PC-9 (cell line): ENCODE results near the gene ID2. TPM values are rescaled to one million over a fixed set of nuclear protein-coding genes. Genes with fewer than 3 reads are reported as not detected.

Experiments
- BruUV-seq: library from RNA; stranded (reverse); fragments of 400-500 nt; replicated peaks from 2 replicates; lab custom pipeline; 2021; lab: Mats Ljungman, UMichigan
- CTCF ChIA-PET: fragments of 300-600 bp; sonication (Branson Sonifier 250); formaldehyde crosslinking; loops from one replicate; lab custom pipeline; 2022; ENCODE audit warnings: antibody characterized with exemption; lab: Charles Lee
- POLR2A ChIA-PET: fragments of 300-600 bp; sonication (Branson Sonifier 250); formaldehyde crosslinking; loops from one replicate; lab custom pipeline; 2022; ENCODE audit warnings: antibody characterized with exemption; ENCODE audit not compliant: unreplicated experiment; lab: Charles Lee
- DNase-seq, 2 experiments: peaks; one replicate each; pipeline versions ENCODE4 v3.0.0 to v3.0.0-alpha.2; 2015 to 2022; ENCODE audit warnings: mixed read lengths in 1 of 2
- H2AFZ ChIP-seq: fragments of 200-600 bp; sonication (generic); 2 replicates; pipeline ENCODE4 v1.8.1; 2017; ENCODE audit warnings: antibody characterized with exemption
- H3F3A ChIP-seq: fragments of 200-600 bp; sonication (generic); 2 replicates; pipeline ENCODE4 v1.8.1; 2017; ENCODE audit warnings: antibody characterized with exemption, mild to moderate bottlenecking, low read depth; ENCODE audit not compliant: insufficient read depth
- H3K27ac ChIP-seq: fragments of 200-600 bp; sonication (generic); 2 replicates; pipeline ENCODE4 v1.6.1; 2016; ENCODE audit warnings: mixed run types
- H3K27me3 ChIP-seq: fragments of 200-600 bp; sonication (generic); 2 replicates; pipeline ENCODE4 v1.6.1; 2016; ENCODE audit warnings: low read depth, mixed run types; ENCODE audit not compliant: insufficient read depth
- H3K36me3 ChIP-seq: fragments of 200-600 bp; sonication (generic); 2 replicates; pipeline ENCODE4 v1.6.1; 2016; ENCODE audit warnings: low read depth, mixed run types
- H3K4me1 ChIP-seq: fragments of 200-600 bp; sonication (generic); replicated peaks from 2 replicates; pipeline ENCODE4 v1.6.1; 2016; ENCODE audit warnings: mixed run types; ENCODE audit not compliant: insufficient read depth
- H3K4me2 ChIP-seq: fragments of 200-600 bp; sonication (generic); 2 replicates; pipeline ENCODE4 v1.6.1; 2017; ENCODE audit warnings: mixed run types
- H3K4me3 ChIP-seq: fragments of 200-600 bp; sonication (generic); 2 replicates; pipeline ENCODE4 v1.6.1; 2016; ENCODE audit warnings: mixed run types
- H3K79me2 ChIP-seq: fragments of 200-600 bp; sonication (generic); 2 replicates; pipeline ENCODE4 v1.6.1; 2017; ENCODE audit warnings: low read depth, mixed run types
- H3K9me2 ChIP-seq: fragments of 200-600 bp; sonication (generic); 2 replicates; pipeline ENCODE4 v1.8.1; 2017; ENCODE audit warnings: mild to moderate bottlenecking; ENCODE audit not compliant: insufficient read depth
- H3K9me3 ChIP-seq: fragments of 200-600 bp; sonication (generic); 2 replicates; pipeline ENCODE4 v1.8.1; 2016; ENCODE audit warnings: low read depth; ENCODE audit not compliant: insufficient read depth
- H4K20me1 ChIP-seq: fragments of 200-600 bp; sonication (generic); 2 replicates; pipeline ENCODE4 v1.8.1; 2017; ENCODE audit not compliant: insufficient read depth
- EZH2 ChIP-seq: fragments of 200-600 bp; sonication (generic); IDR thresholded peaks from 2 replicates; pipeline ENCODE4 v1.8.0; 2017; ENCODE audit warnings: antibody characterized with exemption, low read depth
- intact Hi-C: fragments of 100-400 bp; cut with micrococcal nuclease; formaldehyde crosslinking; loops from one replicate; pipeline ENCODE4 v1.10.0; 2022; ENCODE audit not compliant: unreplicated experiment
- total RNA-seq: library from RNA; stranded (reverse); gene quantifications from 2 replicates; pipeline ENCODE4 v1.2.3, GENCODE V29; 2021
- TF ChIP-seq, protein P1 (sequence below): fragments of 200-600 bp; sonication (generic); conservative IDR thresholded peaks from 2 replicates; pipeline ENCODE4 v1.6.1; 2017; ENCODE audit warnings: mixed run types, antibody characterized with exemption, mild to moderate bottlenecking, moderate library complexity

ID2 gene
- total RNA-seq, 1 experiment from 2014 or later = 0.61 TPM

DNA sequence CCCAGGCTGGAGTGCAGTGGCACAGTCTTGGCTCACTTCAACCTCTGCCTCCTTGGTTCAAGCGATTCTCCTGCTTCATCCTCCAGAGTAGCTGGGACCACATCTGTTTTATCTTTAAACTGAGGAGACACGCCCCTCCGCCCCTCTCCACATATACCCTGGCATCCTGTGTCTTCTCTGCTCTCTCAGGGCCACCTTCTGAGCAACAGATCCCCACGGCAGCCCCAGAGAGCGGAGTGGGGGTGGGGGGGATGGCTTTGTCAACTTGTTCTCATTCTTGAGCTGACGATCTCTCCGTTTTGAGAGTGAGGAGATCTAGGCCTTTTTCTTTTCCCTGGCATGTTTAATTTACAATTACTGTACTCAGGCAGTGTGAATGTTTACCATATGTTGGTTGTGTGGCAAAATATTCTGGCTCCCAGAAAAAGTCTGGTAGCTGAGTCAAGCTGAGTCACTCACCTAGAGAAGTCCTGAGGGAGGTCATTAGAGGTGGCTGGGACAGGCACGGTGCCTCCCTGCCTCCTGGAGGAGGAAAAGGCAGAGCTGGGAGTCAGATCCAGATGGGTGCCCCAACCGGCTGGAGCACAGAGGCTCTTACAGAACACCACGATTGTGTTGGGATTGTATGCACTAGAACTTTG, 19.5 kb upstream of the ID2 start:
- BruUV-seq = no TSS peak
- no peaks in the 10 kb centered on the region for H3F3A ChIP-seq
- ChIA-PET POLR2A (no interaction called here), CTCF (no interaction called here)
- no peaks in the 10 kb centered on the region for H3K36me3 ChIP-seq
- TF ChIP-seq EZH2 = no peak
- TF ChIP-seq, protein P1, sequence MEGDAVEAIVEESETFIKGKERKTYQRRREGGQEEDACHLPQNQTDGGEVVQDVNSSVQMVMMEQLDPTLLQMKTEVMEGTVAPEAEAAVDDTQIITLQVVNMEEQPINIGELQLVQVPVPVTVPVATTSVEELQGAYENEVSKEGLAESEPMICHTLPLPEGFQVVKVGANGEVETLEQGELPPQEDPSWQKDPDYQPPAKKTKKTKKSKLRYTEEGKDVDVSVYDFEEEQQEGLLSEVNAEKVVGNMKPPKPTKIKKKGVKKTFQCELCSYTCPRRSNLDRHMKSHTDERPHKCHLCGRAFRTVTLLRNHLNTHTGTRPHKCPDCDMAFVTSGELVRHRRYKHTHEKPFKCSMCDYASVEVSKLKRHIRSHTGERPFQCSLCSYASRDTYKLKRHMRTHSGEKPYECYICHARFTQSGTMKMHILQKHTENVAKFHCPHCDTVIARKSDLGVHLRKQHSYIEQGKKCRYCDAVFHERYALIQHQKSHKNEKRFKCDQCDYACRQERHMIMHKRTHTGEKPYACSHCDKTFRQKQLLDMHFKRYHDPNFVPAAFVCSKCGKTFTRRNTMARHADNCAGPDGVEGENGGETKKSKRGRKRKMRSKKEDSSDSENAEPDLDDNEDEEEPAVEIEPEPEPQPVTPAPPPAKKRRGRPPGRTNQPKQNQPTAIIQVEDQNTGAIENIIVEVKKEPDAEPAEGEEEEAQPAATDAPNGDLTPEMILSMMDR = no peak
- H3K9me3 ChIP-seq = no peaks in the 10 kb centered on the region
- H3K4me1 ChIP-seq = 0 out of 2 replicates have a peak, but pooled peaks cover 3% of the 10 kb centered on the region
- H3K79me2 ChIP-seq = no peaks in the 10 kb centered on the region
- intact Hi-C loops = no loop called here
- no peaks in the 10 kb centered on the region for H3K9me2 ChIP-seq
- H3K27me3 ChIP-seq = peaks cover 78% of the 10 kb centered on the region
- no peak overlapping the region for H3K4me2 ChIP-seq
- no peaks in the 10 kb centered on the region for H4K20me1 ChIP-seq
- H3K4me3 ChIP-seq = no peak overlapping the region
- H3K27ac ChIP-seq = no peak overlapping the region
- DNase-seq = peak; percentile 31 to 50
- no peak overlapping the region for H2AFZ ChIP-seq

DNA sequence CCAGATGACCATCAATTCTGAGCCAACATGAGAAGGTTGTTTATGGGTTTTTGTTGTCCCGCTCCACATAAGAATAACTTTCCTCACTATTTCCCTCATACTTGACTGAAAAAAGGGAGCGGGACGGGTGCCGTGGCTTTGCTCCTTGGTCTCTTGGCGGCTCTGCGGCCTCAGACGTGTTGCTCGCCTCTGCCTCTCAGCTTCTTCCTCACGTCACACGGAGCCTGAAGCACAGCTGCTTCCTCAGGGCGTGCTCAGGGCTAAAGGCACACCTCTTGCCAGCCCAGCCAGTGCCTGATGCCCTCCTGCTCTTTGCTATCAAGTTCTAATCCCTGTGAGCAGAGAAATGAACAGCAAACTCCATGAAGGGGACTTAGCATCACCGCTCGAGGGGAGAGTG, 17.9 kb upstream of the ID2 start:
- Histone ChIP-seq H3K36me3 (no peaks in the 10 kb centered on the region), H3K4me3 (no peak overlapping the region), H3K9me2 (no peaks in the 10 kb centered on the region), H3K9me3 (no peaks in the 10 kb centered on the region), H3K27ac (no peak overlapping the region), H3F3A (no peaks in the 10 kb centered on the region), H3K4me1 (0 out of 2 replicates have a peak, but pooled peaks cover 3% of the 10 kb centered on the region), H4K20me1 (no peaks in the 10 kb centered on the region), H3K27me3 (peaks cover 70% of the 10 kb centered on the region), H3K4me2 (no peak overlapping the region), H2AFZ (no peak overlapping the region), H3K79me2 (no peaks in the 10 kb centered on the region)
- DNase-seq = no peak
- TF ChIP-seq EZH2 = no peak
- TF ChIP-seq, protein P1 = no peak
- ChIA-PET POLR2A (no interaction called here), CTCF (no interaction called here)
- BruUV-seq = no TSS peak
- intact Hi-C loops = no loop called here

DNA sequence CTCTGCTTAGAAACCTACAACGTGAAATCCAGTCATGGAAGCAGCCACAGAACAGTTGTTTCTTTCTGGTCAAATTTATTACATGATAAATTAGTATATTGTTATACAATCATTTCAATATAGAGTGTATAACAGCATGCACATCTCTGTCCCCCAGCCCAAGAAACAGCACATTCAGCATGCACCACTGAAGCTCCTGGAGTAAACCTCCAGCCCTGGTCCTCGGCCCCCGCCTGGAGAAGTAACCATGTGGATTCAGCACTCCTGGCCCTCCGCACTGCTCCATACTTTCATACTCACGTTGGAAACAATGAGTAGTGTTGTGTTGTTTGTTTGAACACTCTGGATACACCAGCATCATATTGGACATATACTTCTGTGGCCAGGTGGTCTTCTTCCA, 15.3 kb upstream of the ID2 start:
- Histone ChIP-seq H2AFZ (no peak overlapping the region), H3K4me1 (0 out of 2 replicates have a peak, but pooled peaks cover 3% of the 10 kb centered on the region), H3K27ac (no peak overlapping the region), H3K79me2 (no peaks in the 10 kb centered on the region), H3K4me2 (no peak overlapping the region), H3K27me3 (peaks cover 74% of the 10 kb centered on the region), H3K36me3 (no peaks in the 10 kb centered on the region), H4K20me1 (no peaks in the 10 kb centered on the region), H3K9me2 (no peaks in the 10 kb centered on the region), H3F3A (no peaks in the 10 kb centered on the region), H3K9me3 (no peaks in the 10 kb centered on the region), H3K4me3 (no peak overlapping the region)
- intact Hi-C loops = no loop called here
- POLR2A ChIA-PET = no interaction called here
- no TSS peak for BruUV-seq
- CTCF ChIA-PET = no interaction called here
- TF ChIP-seq EZH2 = no peak
- TF ChIP-seq, protein P1 = no peak
- no peak for DNase-seq
